Neuron (in vitro differentiated cells): ENCODE measurements around the gene PWP2.
"Not testable (repeated sequence)": the region's sequence is repeated elsewhere in the genome, so short reads cannot be mapped to it uniquely, and the experiment has no call there.

Source experiments
- H2AFZ ChIP-seq: one replicate; pipeline ENCODE4 v1.6.1; 2013; ENCODE audit warnings: low read depth, mild to moderate bottlenecking, inconsistent platforms, low read length, moderate library complexity
- H3K27me3 ChIP-seq: one replicate; pipeline ENCODE4 v1.6.1; 2013; ENCODE audit warnings: low read length; ENCODE audit not compliant: insufficient read depth
- H3K36me3 ChIP-seq: one replicate; pipeline ENCODE4 v1.6.1; 2013; ENCODE audit warnings: low read length; ENCODE audit not compliant: insufficient read depth
- H3K4me1 ChIP-seq: one replicate; pipeline ENCODE4 v1.6.1; 2013; ENCODE audit warnings: low read length; ENCODE audit not compliant: insufficient read depth
- H3K4me3 ChIP-seq: 2 replicates; pipeline ENCODE4 v1.5.1; 2013; ENCODE audit warnings: mild to moderate bottlenecking, low read length, moderate library complexity
- H3K9me3 ChIP-seq: one replicate; pipeline ENCODE4 v1.6.1; 2013; ENCODE audit warnings: low read length

PWP2 gene

DNA sequence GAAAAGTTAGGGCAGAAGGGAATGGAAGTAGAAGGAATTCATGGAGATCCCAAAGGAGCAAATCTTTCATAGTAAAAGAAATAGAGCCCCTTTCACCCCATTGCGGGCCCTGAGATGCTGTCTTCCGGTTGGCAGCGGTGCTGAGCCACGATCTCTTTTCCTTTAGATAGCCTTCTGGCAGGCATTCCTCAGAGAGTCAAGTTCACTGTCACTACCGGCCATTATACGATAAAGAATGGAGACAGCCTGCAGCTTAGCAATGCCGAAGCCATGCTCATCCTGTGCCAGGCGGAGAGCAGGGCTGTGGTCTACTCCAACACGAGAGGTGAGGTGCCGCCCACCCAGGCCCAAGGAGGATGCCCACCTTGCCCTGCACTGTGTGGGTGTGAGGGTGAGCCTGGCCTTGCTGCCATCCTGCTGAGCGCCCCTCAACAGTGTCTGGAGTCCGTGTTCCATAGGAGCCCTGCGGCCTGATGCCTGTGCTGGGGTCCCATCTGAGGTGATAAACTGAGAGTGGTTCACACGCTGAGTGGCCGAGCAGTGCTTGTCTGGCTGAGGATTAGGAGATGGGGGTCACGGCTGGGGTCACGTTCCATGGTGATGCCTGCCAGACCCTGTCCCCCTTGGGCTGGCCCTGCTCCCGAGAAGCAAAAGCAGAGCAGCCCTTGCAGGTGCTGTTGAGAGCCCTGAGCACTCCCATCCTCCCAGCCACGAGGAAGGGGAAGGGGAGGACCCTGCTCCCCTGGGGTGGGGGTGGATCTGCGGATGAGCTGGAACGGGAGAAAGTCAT lies 20.4 kb upstream of the PWP2 start:
- Histone ChIP-seq H3K27me3 (no peaks in the 10 kb centered on the region), H3K4me3 (no peak overlapping the region), H3K9me3 (no peaks in the 10 kb centered on the region), H2AFZ (no peak overlapping the region), H3K4me1 (no peaks in the 10 kb centered on the region), H3K36me3 (peaks cover 73% of the 10 kb centered on the region)

DNA sequence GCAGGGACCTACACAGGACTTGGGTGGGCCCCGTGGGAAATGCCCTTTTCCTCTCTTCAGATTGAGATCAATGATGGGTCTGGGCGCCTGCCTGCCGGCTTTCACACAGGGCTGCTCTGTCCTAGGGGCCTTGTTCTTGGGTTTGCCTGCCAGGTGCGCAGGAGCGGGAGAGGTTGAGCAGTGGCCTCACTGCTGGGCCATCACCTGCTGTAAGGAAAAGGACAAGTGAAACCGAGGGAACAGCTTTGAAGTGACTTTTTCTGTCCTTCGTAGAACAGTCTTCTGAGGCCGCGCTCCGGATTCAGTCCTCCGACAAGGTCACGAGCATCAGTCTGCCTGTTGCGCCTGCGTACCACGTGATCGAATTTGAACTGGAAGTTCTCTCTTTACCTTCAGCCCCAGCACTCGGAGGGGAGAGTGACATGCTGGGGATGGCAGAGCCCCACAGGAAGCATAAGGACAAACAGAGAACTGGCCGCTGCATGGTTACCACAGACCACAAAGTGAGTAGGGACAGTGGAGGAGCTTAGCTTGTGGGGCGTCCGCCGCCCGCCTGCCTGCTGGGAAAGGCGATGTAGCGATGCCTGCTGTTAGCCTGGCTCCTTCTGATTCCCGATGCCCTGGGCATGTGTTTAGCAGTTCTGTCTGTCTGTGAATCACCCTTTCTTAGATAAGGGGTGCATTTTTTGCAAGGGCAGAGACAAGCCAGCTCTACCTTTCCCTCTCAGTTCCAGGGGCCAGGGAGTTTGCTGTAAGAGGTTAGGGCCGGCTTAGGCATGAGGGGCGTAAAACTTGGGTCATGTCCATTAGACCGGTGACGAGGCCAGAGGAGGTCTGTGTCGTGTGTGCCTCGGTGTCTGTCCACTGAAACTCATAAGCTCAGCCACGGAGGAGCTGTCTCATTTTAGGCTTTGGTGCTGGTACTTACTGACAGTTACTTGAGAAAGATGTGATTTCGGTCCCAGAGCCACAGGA lies 19.5 kb upstream of the PWP2 start:
- Histone ChIP-seq H3K9me3 (no peaks in the 10 kb centered on the region), H3K27me3 (no peaks in the 10 kb centered on the region), H3K4me3 (no peak overlapping the region), H3K36me3 (peaks cover 73% of the 10 kb centered on the region), H2AFZ (no peak overlapping the region), H3K4me1 (no peaks in the 10 kb centered on the region)

DNA sequence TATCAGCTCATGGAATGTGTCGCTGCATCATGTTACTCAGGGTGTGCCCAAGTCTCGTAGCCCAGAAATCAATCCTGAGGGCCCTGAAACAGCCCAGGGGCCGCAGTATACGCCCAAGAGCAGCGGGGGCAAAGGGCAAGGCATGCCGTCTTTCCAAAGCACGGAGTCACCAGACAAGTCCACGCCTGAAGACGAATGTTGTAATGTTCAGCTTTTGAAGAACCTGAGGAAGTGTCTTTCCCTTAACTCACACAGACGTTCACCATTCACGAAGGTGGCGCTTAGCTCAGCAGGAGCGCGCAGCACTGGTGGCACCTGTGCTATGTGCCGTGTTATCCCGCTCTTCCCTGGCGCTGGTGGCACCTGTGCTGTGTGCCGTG lies 18.8 kb upstream of the PWP2 start:
- no peak overlapping the region for H3K4me3 ChIP-seq
- peaks cover 68% of the 10 kb centered on the region for H3K36me3 ChIP-seq
- no peaks in the 10 kb centered on the region for H3K4me1 ChIP-seq
- no peak overlapping the region for H2AFZ ChIP-seq
- no peaks in the 10 kb centered on the region for H3K27me3 ChIP-seq
- no peaks in the 10 kb centered on the region for H3K9me3 ChIP-seq

DNA sequence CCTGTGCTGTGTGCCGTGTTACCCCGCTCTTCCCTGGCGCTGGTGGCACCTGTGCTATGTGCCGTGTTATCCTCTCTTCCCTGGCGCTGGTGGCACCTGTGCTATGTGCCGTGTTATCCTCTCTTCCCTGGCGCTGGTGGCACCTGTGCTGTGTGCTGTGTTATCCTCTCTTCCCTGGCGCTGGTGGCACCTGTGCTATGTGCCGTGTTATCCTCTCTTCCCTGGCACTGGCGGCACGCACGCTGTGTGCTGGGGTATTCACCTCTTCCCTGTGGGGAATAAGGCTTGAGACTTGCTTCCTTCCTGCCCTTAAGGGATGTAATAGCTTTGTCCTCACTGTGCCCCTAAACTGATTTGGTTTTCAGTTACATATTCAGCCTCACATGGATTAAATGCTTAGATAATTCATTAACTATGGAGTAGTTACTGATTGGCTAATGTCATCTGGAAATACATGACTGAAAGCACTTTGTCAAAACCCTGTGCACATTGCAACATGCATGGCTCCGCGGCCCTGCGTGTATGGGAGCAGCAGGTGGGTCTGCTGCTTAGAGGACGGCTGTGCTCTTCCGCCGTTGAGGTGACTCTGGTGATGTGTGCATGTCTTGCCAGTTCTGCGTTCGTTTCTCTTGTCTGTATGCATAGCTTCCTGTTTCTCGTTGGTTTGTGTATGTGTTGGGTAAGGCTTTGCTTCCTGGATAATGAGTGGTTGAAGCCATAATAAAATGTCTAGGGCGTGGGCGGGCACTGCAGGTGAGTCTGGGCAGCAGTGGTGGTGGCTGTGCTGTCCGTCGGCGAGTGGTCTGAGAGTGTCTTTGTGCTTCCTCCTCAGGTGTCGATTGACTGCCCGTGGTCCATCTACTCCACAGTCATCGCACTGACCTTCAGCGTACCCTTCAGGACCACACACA lies 17.9 kb upstream of the PWP2 start:
- Histone ChIP-seq H3K4me1 (no peaks in the 10 kb centered on the region), H3K27me3 (no peaks in the 10 kb centered on the region), H3K36me3 (peaks cover 67% of the 10 kb centered on the region), H2AFZ (no peak overlapping the region), H3K4me3 (no peak overlapping the region), H3K9me3 (no peaks in the 10 kb centered on the region)

DNA sequence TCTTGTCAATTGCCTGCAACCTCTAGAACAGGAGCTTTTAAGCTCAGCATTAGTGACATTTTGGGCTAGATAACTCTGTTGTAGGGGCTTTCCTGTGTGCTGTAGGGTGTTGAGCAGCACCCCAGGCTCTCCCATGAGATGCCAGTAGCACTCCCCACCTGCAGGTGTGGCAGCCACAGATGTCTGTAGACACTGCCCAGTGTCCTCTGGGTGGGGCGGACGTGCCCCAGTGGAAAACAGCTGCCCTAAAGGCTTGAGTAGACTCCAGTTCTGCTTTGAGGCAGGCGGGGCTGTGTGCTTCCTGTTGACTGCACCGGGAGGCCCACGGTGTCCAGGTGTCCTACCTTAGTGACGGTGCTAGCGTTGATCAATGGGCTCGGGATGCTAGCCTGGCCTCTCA lies 16.9 kb upstream of the PWP2 start:
- H3K36me3 ChIP-seq = peaks cover 62% of the 10 kb centered on the region
- no peaks in the 10 kb centered on the region for H3K27me3 ChIP-seq
- H2AFZ ChIP-seq = no peak overlapping the region
- H3K4me1 ChIP-seq = no peaks in the 10 kb centered on the region
- H3K9me3 ChIP-seq = no peaks in the 10 kb centered on the region
- H3K4me3 ChIP-seq = no peak overlapping the region

DNA sequence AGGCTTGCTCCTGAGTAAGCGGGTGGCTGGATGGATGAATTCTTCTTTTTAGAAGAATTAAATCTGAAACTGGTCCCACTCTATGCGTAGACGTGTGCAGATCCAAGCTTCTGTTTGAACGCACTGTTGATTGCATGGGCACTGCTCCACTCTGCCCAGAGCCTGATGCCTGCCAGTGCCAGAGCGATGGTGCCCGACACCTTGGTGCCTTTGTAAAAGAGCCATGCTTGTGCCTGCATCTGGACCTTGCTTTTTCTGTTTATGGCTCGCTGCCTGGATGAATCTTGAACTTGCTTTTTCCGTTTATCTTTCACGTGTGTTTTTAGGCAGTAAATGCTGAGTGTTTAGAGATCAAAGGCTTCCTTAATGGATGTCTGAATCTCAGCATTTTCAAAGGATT lies 15.0 kb upstream of the PWP2 start:
- Histone ChIP-seq H3K4me1 (no peaks in the 10 kb centered on the region), H3K27me3 (no peaks in the 10 kb centered on the region), H3K4me3 (no peak overlapping the region), H3K9me3 (no peaks in the 10 kb centered on the region), H2AFZ (no peak overlapping the region), H3K36me3 (peaks cover 57% of the 10 kb centered on the region)

DNA sequence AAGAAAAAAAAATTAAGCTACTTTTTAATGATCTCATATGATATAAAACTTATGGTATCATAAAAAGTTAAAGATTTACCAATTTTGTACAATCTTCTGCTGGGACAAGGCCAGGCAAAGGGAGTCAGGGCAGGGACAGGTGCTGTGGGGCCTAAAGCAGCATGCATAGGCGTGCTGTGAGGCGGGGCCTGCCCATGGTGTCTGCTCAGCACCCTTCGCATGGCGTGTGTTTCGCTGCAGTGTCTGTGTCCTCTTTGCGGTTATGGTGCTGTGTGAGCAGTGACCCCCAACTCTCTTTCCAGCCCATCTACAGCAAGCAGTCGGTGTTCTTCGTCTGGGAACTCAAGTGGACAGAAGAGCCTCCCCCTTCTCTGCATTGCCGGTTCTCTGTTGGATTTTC lies 13.4 kb upstream of the PWP2 start:
- Histone ChIP-seq H2AFZ (no peak overlapping the region), H3K27me3 (no peaks in the 10 kb centered on the region), H3K36me3 (peaks cover 42% of the 10 kb centered on the region), H3K4me3 (no peak overlapping the region), H3K4me1 (no peaks in the 10 kb centered on the region), H3K9me3 (no peaks in the 10 kb centered on the region)

DNA sequence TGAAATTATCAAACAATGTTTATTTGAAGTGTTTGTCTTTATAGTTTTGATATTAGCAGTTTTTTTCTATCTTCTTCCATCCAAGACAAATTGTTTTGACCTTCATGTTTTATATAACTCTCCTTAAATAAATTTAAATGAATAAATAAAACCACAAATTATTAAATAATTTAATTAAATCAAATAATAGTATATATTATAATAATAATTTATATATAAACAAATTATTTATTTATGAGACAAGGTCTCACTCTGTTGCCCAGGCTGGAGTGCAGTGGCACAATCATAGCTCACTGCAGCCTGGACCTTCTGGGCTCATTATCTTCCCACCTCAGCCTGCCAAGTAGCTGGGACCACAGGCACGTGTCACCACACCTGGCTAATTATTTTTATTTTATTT lies 12.4 kb upstream of the PWP2 start:
- Histone ChIP-seq H2AFZ (no peak overlapping the region), H3K4me1 (no peaks in the 10 kb centered on the region), H3K27me3 (no peaks in the 10 kb centered on the region), H3K36me3 (peaks cover 31% of the 10 kb centered on the region), H3K9me3 (no peaks in the 10 kb centered on the region), H3K4me3 (no peak overlapping the region)

DNA sequence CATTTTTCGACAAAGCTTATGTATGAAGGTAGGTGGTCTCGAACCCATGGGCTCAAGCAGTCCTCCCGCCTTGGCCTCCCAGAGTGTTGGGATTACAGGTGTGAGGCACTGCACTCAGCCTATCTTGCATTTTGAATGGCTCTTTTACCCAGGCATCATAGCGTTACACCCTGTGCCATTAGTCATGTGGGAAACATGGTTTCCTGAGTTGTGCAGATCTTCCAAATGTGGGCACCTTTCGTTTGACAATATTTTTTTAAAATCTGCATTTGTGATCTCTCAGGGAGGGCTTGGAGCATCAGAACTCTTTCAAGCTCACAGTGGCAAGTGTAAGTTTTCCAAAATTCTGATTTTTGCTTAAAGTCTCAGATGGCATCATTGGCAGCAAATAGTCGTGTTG lies 8.7 kb upstream of the PWP2 start:
- H2AFZ ChIP-seq, H3K4me1 ChIP-seq, H3K9me3 ChIP-seq, H3K27me3 ChIP-seq, H3K4me3 ChIP-seq: not testable (repeated sequence)
- H3K36me3 ChIP-seq = peaks cover 13% of the 10 kb centered on the region

DNA sequence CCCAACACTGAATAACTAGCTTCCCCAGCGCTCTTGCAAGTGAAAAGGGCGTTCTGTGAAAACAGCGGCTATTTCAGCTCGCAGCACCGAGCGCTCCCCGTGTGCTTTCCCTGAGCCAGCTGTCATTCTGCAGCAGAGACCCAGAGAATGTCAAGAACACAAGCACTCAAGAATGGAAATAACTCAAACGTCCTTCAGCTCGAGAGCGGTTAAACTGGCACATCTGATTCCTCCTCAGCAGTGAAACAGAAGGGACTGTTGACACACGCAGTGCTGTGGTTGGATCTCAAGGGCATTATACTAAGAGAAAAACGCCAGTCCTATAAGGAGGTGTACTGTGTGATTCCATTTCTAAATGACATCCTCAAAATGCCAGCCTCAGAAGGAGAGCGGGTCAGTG lies 8.2 kb upstream of the PWP2 start:
- H2AFZ ChIP-seq, H3K27me3 ChIP-seq, H3K36me3 ChIP-seq, H3K4me1 ChIP-seq, H3K9me3 ChIP-seq, H3K4me3 ChIP-seq: not testable (repeated sequence)

DNA sequence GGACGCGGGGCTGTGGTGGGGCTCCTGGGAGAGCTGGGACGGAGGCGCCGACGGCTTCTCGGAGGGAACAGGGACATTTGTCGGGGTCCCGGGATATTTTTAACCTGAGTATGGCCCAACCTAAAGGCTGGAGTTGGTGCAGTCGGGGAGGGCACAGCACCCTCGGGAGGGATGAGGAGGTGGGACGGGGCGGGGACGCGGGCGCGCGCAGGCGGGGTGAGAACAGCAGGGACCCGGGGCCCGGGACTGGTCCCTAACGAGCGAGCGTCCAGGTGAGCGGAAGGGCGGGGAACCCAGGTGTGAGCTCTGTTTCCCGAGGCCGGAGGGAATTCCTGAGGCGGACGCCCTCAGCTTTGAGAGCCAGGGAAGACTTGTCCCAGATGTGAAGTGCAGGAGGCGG lies 390 bp downstream of the PWP2 start:
- not testable (repeated sequence) for H3K36me3 ChIP-seq, H3K4me1 ChIP-seq, H3K9me3 ChIP-seq, H3K27me3 ChIP-seq, H3K4me3 ChIP-seq, H2AFZ ChIP-seq

DNA sequence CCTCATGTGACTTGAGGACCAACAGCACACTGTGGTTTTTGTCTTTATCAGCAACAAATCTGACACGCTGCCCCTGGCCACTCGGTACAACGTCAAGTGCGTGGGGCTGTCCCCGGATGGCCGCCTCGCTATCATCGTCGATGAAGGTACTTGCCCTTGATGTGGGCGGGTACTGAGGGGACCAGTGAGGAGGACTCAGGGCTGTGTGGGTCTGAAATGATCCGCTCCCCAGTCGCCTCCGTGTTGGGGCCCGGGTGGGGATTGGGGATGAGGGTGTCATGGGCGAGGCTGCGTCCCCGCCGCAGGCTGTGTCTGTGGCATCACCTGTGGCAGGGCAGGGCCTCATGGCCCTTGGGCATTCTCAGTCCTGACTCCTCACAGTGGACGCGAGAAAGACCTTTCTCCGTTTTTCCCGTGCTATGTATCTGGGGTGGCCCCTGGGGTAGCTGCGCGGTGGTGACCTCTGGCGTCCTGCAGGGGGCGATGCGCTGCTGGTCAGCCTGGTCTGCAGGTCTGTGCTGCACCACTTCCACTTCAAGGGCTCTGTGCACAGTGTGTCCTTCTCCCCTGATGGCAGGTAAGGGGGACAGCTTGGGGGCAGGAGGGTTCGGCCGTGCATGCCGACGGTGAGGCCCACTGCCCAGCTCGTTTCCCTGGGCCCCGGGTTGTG lies 6.6 kb downstream of the PWP2 start:
- H3K9me3 ChIP-seq, H3K27me3 ChIP-seq, H3K36me3 ChIP-seq, H2AFZ ChIP-seq, H3K4me1 ChIP-seq, H3K4me3 ChIP-seq: not testable (repeated sequence)
